ENCODE data around the gene TRAPPC14. TPM values are rescaled to one million over a fixed set of nuclear protein-coding genes. Genes with fewer than 3 reads are reported as not detected.

TRAPPC14 gene
- total RNA-seq, 4 donors from 2014 or later, result 11.1 to 21.1 (median 11.8) TPM

DNA sequence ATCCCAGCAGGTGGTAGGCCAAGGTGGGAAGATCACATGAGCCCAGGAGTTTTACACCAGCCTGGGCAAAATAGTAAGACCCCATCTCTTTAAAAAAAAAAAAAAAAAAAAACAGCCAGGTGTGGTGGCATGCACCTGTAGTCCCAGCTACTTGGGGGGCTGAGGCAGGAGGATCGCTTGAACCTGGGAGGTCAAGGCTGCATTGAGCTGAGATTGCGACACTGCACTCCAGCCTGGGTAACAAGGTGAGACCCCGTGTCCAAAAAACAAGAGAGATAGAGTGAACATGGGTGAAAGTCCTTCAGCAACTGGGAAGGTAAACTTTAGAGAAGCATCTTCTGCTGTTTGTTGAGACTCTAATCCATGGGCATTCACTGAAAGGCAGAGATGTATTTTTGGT is 16.1 kb downstream of the TRAPPC14 start:
- no peak for TF ChIP-seq POLR2A (IDR thresholded peaks at IDR 0.05)
- TF ChIP-seq, protein P1, sequence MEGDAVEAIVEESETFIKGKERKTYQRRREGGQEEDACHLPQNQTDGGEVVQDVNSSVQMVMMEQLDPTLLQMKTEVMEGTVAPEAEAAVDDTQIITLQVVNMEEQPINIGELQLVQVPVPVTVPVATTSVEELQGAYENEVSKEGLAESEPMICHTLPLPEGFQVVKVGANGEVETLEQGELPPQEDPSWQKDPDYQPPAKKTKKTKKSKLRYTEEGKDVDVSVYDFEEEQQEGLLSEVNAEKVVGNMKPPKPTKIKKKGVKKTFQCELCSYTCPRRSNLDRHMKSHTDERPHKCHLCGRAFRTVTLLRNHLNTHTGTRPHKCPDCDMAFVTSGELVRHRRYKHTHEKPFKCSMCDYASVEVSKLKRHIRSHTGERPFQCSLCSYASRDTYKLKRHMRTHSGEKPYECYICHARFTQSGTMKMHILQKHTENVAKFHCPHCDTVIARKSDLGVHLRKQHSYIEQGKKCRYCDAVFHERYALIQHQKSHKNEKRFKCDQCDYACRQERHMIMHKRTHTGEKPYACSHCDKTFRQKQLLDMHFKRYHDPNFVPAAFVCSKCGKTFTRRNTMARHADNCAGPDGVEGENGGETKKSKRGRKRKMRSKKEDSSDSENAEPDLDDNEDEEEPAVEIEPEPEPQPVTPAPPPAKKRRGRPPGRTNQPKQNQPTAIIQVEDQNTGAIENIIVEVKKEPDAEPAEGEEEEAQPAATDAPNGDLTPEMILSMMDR (IDR thresholded peaks at IDR 0.05), result no peak
- DNase-seq, result no peak
- Histone ChIP-seq H3K4me3 (replicated peaks in 1 of 3) (no peak overlapping the region), H3K9me3 (no peaks in the 10 kb centered on the region), H3K27me3 (no peaks in the 10 kb centered on the region), H3K36me3 (no peaks in the 10 kb centered on the region), H3K27ac (no peak overlapping the region), H3K4me1 (peaks cover 0 to 7% of the 10 kb centered on the region in 2 donors)
- 91 to 93% methylated on average over 3 of the region's 3 CpGs for WGBS, 2 donors
- intact Hi-C loops (cut with DNase I), result no loop called here

DNA sequence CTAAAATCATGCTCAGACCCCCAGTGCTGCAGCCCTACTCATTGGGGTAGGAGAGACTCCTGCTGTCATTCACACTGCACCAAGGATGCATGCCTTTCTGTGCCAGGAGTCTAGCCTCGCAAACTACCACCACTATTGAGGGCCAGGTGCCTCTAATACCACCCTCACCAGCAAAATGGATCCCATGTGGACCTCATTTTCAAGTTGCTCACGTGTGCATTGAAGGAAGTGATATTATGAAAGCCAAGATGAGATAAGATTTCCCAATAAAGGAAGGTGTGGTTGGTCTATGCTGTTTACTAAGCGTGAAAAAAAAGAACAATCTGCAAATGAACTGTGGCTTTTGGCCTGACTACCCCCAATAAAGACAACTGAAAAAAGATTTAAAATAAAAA is 17.0 kb downstream of the TRAPPC14 start:
- DNase-seq, result no peak
- no peaks in the 10 kb centered on the region for H3K27me3 ChIP-seq
- peaks cover 0 to 7% of the 10 kb centered on the region in 2 donors for H3K4me1 ChIP-seq
- intact Hi-C loops (cut with DNase I), result no loop called here
- TF ChIP-seq, protein P1 (IDR thresholded peaks at IDR 0.05), result no peak
- no peak for TF ChIP-seq POLR2A (IDR thresholded peaks at IDR 0.05)
- H3K4me3 ChIP-seq (replicated peaks in 1 of 3), result no peak overlapping the region
- no peaks in the 10 kb centered on the region for H3K9me3 ChIP-seq
- WGBS, 2 donors, result 70 to 84% methylated on average over 3 of the region's 3 CpGs
- no peaks in the 10 kb centered on the region for H3K36me3 ChIP-seq
- H3K27ac ChIP-seq, result no peak overlapping the region

DNA sequence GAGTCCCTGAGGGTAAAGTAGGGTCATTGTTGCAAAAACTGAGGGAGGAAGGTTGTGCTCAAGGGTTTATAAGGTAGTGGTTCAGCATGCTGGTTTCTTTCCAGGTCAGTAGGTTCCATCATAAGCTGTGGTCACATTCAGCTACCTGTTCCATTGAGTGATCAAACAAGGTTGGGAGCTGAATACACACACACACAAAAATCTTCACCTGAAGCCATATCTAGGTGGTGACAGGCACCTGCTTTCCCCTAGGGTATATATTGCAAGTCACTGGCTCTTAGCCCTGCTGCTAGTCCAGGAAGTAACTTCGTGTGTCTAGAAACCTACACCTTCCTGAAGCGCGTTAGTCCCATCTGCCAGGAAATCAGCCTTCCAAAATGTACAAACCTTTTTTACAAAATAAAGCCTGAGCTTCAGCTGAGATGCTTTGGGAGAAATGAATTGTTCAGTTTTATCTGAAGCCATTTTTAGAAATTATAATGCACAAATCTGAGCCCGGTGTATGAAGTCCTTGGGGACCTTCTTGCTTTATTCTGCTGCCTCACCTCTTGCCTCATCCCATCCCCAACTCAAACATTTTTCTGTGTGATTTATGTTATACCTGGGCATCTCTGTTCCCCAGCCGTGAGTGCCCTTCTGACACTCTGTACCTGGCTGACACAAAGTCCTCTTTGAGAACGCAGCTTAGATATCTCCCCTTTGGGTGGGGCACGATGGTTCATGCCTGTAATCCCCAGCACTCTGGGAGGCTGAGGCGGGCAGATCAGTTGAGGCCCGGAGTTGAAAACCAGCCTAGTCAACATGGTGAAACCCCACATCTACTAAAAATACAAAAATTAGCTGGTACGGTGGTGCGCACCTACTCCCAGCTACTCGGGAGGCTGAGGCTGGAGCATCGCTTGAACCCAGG is 20.4 kb downstream of the TRAPPC14 start:
- no peak overlapping the region for H3K27ac ChIP-seq
- intact Hi-C loops (cut with DNase I), result no loop called here
- H3K36me3 ChIP-seq, result no peaks in the 10 kb centered on the region
- H3K9me3 ChIP-seq, result no peaks in the 10 kb centered on the region
- H3K27me3 ChIP-seq, result no peaks in the 10 kb centered on the region
- H3K4me3 ChIP-seq (replicated peaks in 1 of 3), result no peak overlapping the region
- TF ChIP-seq, protein P1 (IDR thresholded peaks at IDR 0.05), result no peak
- TF ChIP-seq POLR2A (IDR thresholded peaks at IDR 0.05), result no peak
- no peak for DNase-seq
- H3K4me1 ChIP-seq, result peaks cover 0 to 7% of the 10 kb centered on the region in 2 donors
- WGBS, 2 donors, result 73 to 77% methylated on average over 13 of the region's 13 CpGs

DNA sequence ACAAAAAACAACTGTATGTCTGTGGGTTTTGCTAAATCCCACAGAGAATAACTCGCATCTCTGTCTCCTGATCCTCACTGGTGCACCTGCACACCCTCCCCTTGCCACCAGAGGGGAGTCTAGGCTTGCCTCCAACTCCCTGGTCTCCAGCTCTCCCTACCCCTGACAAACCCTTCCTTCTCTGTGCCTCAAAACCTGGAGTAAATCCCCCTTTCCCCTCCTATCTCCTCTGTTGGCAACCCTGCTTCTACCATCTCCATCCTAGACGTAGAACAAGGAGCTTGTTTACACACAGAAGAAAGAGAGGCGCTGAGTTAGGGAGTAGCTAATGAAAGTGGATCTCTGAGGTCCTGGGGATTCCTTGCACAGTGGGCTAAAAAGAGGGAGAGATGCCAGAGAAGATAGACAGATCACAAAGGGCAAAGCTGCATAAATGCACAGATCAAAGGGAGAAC is 25.8 kb downstream of the TRAPPC14 start:
- Histone ChIP-seq H3K36me3 (no peaks in the 10 kb centered on the region), H3K27me3 (no peaks in the 10 kb centered on the region), H3K4me3 (replicated peaks in 1 of 3) (no peak overlapping the region), H3K4me1 (peaks cover 0 to 11% of the 10 kb centered on the region in 2 donors), H3K27ac (no peak overlapping the region), H3K9me3 (no peaks in the 10 kb centered on the region)
- intact Hi-C loops (cut with DNase I), result loop anchor here (5.0 kb wide), 1 partner anchor 155 kb away; the partner anchor contains the start of gene AZGP1
- TF ChIP-seq, protein P1 (IDR thresholded peaks at IDR 0.05), result peak in 5 of 6 experiments; percentile 26 to 72 (median 45)
- TF ChIP-seq POLR2A (IDR thresholded peaks at IDR 0.05), result no peak
- peak; percentile 41 to 42 for DNase-seq
- WGBS, 2 donors, result 32 to 38% methylated on average over 3 of the region's 3 CpGs

DNA sequence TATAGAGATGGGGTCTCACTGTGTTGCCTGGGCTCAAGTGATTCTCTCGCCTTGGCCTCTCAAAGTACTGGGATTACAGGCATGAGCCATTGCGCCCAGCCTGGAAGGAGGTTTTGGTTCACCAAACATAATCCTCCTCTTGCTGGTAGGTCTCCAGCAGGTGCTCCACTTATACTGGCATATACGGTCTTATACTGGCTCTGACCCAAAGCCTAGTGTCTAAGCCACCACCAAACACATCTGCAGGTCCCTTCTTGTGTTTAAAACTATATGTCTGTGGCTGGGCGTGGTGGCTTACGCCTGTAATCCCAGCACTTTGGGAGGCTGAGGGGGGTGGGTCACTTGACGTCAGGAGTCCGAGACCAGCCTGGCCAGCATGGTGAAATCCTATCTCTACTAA is 26.4 kb downstream of the TRAPPC14 start:
- Histone ChIP-seq H3K9me3 (no peaks in the 10 kb centered on the region), H3K27ac (no peak overlapping the region), H3K27me3 (no peaks in the 10 kb centered on the region), H3K4me3 (replicated peaks in 1 of 3) (no peak overlapping the region), H3K36me3 (no peaks in the 10 kb centered on the region), H3K4me1 (peaks cover 0 to 10% of the 10 kb centered on the region in 2 donors)
- WGBS, 2 donors, result 64 to 71% methylated on average over 7 of the region's 7 CpGs
- intact Hi-C loops (cut with DNase I), result loop anchor here (5.0 kb wide), 1 partner anchor 155 kb away; the partner anchor contains the start of gene AZGP1
- DNase-seq, result no peak
- TF ChIP-seq, protein P1 (IDR thresholded peaks at IDR 0.05), result no peak
- TF ChIP-seq POLR2A (IDR thresholded peaks at IDR 0.05), result no peak

All from thyroid gland (tissue), 4 donors.